PC-9 (cell line): ENCODE data around the gene SNRPD1.

Experiments used
- CTCF ChIP-seq: fragments of 200-600 bp; sonication (generic); conservative IDR thresholded peaks from 2 replicates; pipeline ENCODE4 v1.6.1; 2017; ENCODE audit warnings: mixed run types, antibody characterized with exemption, mild to moderate bottlenecking, moderate library complexity
- EZH2 ChIP-seq: fragments of 200-600 bp; sonication (generic); IDR thresholded peaks from 2 replicates; pipeline ENCODE4 v1.8.0; 2017; ENCODE audit warnings: antibody characterized with exemption, low read depth

GRCh38 chr18:21602299-21602587, 9.9 kb upstream of the SNRPD1 start:
- TF ChIP-seq CTCF = no peak
- TF ChIP-seq EZH2 = no peak
